SU-DHL-6 (cell line): ENCODE data around the gene PALLD.

Experiments
- EZH2phosphoT487 ChIP-seq: fragments of 200-600 bp; sonication (generic), shearing (Covaris generic); conservative IDR thresholded peaks from 2 replicates; pipeline ENCODE4 v1.6.1; 2018; ENCODE audit warnings: mild to moderate bottlenecking, antibody characterized with exemption, low read length, moderate library complexity, mixed read lengths
- TF ChIP-seq, protein P1 (sequence below): fragments of 200-600 bp; sonication (generic); IDR thresholded peaks from one replicate; pipeline ENCODE4 v1.5.1; 2017; ENCODE audit warnings: antibody characterized with exemption, mild to moderate bottlenecking, low read length, moderate library complexity; ENCODE audit not compliant: insufficient read depth, poor library complexity, severe bottlenecking

DNA sequence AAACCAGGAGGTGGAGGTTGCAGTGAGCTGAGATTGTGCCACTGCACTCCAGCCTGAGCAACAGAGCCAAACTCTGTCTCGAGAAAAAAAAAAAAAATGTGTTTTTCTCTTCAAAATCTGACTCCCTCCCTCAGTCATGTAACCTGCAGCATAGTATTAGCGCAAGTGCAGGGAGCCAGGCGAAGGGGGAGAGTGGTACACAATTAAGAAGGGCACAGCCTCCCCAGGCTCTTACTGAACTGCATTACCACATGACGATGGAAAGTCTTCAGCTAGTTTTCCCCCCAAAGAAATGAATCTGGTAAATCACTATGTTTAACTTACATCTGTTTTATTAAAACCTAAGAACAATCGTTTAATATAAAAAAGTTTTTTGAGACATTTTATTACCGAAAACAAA, 32.4 kb downstream of the PALLD start:
- TF ChIP-seq, protein P1, sequence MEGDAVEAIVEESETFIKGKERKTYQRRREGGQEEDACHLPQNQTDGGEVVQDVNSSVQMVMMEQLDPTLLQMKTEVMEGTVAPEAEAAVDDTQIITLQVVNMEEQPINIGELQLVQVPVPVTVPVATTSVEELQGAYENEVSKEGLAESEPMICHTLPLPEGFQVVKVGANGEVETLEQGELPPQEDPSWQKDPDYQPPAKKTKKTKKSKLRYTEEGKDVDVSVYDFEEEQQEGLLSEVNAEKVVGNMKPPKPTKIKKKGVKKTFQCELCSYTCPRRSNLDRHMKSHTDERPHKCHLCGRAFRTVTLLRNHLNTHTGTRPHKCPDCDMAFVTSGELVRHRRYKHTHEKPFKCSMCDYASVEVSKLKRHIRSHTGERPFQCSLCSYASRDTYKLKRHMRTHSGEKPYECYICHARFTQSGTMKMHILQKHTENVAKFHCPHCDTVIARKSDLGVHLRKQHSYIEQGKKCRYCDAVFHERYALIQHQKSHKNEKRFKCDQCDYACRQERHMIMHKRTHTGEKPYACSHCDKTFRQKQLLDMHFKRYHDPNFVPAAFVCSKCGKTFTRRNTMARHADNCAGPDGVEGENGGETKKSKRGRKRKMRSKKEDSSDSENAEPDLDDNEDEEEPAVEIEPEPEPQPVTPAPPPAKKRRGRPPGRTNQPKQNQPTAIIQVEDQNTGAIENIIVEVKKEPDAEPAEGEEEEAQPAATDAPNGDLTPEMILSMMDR: no peak
- no peak for TF ChIP-seq EZH2phosphoT487
